AG09319 (cell line): Measurements from ENCODE around the gene MTA2.
"Not testable (repeated sequence)": the region's sequence is repeated elsewhere in the genome, so short reads cannot be mapped to it uniquely, and the experiment has no call there.

ENCODE experiments used
- DNase-seq: peaks from one replicate; pipeline ENCODE4 v3.0.0-alpha.2; 2010; ENCODE audit warnings: low read depth; ENCODE audit errors: extremely low read depth
- TF ChIP-seq, protein P1 (sequence below): IDR thresholded peaks from 2 replicates; pipeline ENCODE4 v1.5.1; 2011; ENCODE audit warnings: low read depth, mild to moderate bottlenecking, inconsistent platforms, low read length, moderate library complexity

The MTA2 gene

DNA sequence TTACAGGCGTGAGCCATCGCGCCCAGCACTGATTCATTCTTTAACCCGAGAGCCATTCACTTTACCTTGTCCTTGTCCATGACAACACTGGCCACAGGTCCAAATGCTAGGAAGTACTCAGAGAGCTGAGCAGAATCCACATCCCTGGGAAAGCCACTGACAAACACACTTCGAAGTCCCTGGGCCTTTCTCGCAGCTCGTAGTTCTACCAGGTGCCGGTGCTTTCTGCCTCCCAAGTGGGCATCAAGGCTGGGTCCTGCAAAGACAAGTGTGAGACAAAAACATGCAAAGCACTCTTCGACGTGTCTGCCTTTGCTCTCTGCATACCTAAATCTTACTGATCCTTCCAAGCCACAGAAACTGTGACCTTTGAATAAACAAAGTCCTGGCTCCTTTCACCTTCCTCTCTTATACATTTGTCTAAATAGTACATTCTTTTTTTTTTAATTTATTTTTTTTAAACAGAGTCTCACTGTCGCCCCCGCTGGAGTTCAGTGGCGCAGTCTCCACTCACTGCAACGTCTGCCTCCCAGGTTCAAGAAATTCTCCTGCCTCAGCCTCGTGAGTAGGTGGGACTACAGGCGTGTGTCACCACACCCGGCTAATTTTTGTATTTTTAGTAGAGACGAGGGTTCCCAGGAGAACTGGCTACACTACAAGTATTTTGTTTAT is 12.6 kb downstream of the MTA2 start:
- TF ChIP-seq, protein P1, sequence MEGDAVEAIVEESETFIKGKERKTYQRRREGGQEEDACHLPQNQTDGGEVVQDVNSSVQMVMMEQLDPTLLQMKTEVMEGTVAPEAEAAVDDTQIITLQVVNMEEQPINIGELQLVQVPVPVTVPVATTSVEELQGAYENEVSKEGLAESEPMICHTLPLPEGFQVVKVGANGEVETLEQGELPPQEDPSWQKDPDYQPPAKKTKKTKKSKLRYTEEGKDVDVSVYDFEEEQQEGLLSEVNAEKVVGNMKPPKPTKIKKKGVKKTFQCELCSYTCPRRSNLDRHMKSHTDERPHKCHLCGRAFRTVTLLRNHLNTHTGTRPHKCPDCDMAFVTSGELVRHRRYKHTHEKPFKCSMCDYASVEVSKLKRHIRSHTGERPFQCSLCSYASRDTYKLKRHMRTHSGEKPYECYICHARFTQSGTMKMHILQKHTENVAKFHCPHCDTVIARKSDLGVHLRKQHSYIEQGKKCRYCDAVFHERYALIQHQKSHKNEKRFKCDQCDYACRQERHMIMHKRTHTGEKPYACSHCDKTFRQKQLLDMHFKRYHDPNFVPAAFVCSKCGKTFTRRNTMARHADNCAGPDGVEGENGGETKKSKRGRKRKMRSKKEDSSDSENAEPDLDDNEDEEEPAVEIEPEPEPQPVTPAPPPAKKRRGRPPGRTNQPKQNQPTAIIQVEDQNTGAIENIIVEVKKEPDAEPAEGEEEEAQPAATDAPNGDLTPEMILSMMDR: no peak; the same call in 1 of the 2 replicates
- no peak for DNase-seq

DNA sequence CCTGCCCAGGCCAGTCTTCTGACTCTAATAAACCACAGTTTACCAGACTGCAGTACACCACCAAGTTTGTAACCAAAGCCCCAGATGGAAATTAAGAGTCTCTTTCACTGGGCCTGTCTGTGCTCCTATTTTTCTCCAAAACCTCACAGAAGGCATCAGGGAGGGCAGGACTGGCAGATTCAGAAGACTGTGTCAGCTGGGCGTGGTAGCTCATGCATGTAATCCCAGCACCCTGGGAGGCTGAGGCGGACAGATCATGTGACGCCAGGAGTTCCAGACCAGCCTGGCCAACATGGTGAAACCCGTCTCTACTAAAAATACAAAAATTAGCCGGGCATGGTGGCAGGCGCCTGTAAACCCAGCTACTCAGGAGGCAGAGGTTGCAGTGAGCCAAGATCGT is 16.3 kb downstream of the MTA2 start:
- not testable (repeated sequence) for DNase-seq

DNA sequence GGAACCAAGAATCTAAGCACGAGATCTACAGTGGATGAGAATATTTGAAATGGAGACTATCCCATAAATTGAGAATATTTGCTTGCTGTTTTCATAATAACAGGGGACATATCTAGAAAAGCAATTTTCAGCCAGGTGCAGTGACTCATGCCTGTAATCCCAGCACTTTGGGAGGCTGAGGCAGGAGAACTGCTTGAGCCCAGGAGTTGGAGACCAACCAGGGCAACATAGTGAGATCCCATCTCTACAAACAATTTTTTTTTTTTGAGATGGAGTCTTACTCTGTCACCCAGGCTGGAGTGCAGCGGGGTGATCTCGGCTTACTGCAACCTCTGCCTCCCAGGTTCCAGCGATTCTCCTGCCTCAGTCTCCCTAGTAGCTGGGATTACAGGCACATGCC is 19.9 kb downstream of the MTA2 start:
- DNase-seq: not testable (repeated sequence)

DNA sequence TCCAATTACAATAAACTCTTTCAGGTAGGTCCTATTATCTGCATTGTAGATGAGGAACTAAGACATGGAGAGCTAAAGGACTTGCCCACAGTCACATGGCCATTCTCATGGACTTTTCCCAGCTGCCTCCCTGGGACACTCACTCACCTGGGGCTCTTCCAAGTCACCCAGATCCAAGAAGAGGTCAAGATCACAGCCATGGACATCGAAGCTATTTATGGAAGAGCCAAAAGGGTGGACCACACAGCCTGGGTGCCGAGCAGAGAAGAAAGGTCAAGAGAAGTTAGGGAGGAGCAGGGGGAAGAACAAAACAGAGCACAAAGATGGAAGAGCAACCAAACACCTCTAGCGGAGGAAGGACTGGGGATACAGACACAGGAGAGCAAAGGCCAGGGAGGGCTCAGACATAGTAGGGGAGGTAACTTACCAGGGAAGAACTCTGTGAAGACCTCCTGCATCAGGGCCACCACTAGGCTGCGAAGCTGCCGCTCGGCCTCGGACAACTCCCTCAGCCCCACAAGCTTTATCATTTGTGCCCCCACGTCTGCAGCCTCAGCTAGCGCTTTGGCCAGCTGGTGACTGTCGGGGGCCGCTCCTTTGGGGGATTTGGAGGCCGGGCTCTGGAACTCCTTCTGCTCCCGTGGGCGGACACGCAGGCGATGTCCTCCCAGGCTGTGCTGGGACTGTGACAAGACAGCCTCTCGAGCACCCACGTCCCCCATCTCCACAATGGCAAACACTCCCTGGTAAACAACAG is 20.5 kb downstream of the MTA2 start:
- TF ChIP-seq, protein P1: no peak
- DNase-seq: no peak

DNA sequence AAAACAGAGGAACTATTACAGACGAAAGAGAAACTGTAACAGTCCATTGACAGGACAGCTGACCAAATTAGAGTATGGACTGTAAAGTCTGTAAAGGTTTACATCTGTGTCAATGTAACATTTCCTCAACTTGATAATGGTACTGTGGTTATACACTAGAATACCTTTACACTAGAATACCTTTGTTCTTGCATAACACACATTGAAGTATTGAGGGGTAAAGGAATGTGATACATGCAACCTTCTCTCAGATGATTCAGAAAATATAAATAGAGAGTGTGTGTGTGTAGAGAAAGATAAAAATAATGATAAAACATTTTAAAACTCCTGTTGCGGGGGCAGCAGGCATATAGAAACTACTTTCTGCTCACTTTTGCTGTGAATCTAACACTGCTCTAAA is 22.4 kb downstream of the MTA2 start:
- TF ChIP-seq, protein P1: no peak
- no peak for DNase-seq

DNA sequence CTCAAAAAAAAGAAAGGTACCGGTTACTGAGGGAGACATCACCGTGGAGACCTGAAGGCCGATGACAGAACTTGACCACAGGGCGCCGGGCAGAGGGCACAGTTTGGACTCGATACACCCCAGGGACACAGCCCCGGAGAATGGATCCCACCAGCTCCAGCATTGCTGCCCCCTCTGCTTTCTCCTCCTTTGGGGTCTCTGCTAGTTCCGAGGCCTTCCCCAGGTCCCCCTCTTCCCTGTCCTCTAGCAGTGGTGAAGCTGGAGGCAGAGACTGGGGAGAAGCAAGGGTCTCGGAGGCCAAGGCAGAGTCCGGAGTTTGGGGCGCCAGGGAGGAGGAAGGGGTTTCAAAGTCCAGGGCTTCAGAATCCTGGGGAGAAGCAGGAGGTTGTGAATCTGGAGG is 23.1 kb downstream of the MTA2 start:
- DNase-seq: no peak
- TF ChIP-seq, protein P1: no peak

DNA sequence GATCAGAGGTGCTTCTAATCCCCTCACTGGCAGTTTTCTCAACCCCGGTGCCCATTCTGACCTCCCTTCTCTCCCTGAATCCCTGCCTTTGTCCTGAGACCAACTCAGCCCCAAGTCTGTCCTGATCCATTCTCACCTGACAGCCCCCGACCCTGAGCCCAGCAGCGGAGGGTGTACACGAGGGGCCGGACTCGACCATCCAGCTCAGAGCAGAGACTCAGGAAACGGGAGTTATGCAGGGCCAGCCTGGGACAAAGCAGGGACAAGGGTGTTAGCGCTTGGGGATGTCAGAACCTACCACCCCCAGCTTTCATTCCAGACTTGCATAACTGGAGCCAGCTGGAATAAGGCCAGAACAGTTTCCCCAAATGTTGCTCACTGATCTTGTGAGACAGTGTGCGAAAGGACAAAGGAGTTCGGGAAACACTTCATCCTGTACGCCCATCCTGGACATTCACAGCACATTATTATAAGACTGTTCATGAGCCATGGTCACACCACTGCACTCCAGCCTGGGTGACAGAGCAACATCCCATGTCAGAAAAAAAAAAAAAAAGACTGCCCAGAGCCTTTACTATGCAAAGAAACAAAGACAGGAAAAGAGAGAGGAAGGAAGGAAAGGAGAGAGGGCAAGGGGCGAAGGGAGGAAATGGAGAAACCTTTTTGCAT is 24.5 kb downstream of the MTA2 start:
- DNase-seq: no peak
- TF ChIP-seq, protein P1: no peak

DNA sequence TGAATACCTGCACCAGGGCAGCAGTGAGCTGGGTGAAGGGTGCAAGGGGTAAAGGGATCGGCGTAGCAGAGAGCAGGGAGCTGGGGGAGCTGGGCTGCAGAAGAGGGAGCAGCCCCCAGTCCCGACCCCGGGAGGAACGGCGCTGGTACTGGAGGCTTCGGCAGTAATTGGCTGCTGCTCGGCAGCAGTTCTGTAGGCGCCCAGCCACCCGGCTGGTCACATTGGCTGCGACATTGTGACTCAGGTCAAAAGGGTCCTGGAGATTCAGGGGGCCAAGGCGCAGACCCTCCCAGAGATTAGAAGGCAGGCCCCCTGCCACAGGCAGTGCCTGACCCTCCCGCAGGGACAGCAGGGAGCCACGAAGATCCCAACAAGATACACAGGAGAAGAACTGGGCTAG is 25.8 kb downstream of the MTA2 start:
- no peak for DNase-seq
- TF ChIP-seq, protein P1: no peak
